ENCODE data around the gene DLG2.

DLG2 gene

GRCh38 chr11:84091212-84091986, 1535.7 kb downstream of the DLG2 start:
- H3K4me3 ChIP-seq (ENCODE audit: low read depth, low read length) = no peak overlapping the region
- DNase-seq (ENCODE audit: low read depth) = no peak
- no peak for TF ChIP-seq CTCF (IDR thresholded peaks at IDR 0.05; ENCODE audit: low read depth, low read length, missing control alignments)

GRCh38 chr11:84089072-84090057, 1537.8 kb downstream of the DLG2 start:
- no peak for DNase-seq (ENCODE audit: low read depth)
- TF ChIP-seq CTCF (IDR thresholded peaks at IDR 0.05; ENCODE audit: low read depth, low read length, missing control alignments) = no peak
- no peak overlapping the region for H3K4me3 ChIP-seq (ENCODE audit: low read depth, low read length)

- no peak for TF ChIP-seq CTCF (IDR thresholded peaks at IDR 0.05; ENCODE audit: low read depth, low read length, missing control alignments)
- H3K4me3 ChIP-seq (ENCODE audit: low read depth, low read length) = no peak overlapping the region
- no peak for DNase-seq (ENCODE audit: low read depth)
These were observed 1555.3 kb downstream of the DLG2 start for GRCh38 chr11:84071851-84072250.

GRCh38 chr11:84069048-84069447, 1558.1 kb downstream of the DLG2 start:
- no peak overlapping the region for H3K4me3 ChIP-seq (ENCODE audit: low read depth, low read length)
- no peak for TF ChIP-seq CTCF (IDR thresholded peaks at IDR 0.05; ENCODE audit: low read depth, low read length, missing control alignments)
- DNase-seq (ENCODE audit: low read depth) = no peak

GRCh38 chr11:84061726-84062125, 1565.4 kb downstream of the DLG2 start:
- DNase-seq (ENCODE audit: low read depth) = no peak
- TF ChIP-seq CTCF (IDR thresholded peaks at IDR 0.05; ENCODE audit: low read depth, low read length, missing control alignments) = no peak

GRCh38 chr11:84056653-84057376, 1570.3 kb downstream of the DLG2 start:
- no peak for TF ChIP-seq CTCF (IDR thresholded peaks at IDR 0.05; ENCODE audit: low read depth, low read length, missing control alignments)
- DNase-seq (ENCODE audit: low read depth) = no peak
- H3K4me3 ChIP-seq (ENCODE audit: low read depth, low read length) = no peak overlapping the region

More at GRCh38 chr11:84061726-84062125, 1565.4 kb downstream of the DLG2 start:
- H3K4me3 ChIP-seq (ENCODE audit: low read depth, low read length) = no peak overlapping the region

All from GM12864 (cell line).